ENCODE data around the gene TMEM62.
"Not testable (repeated sequence)": the region's sequence is repeated elsewhere in the genome, so short reads cannot be mapped to it uniquely, and the experiment has no call there.

The TMEM62 gene

DNA sequence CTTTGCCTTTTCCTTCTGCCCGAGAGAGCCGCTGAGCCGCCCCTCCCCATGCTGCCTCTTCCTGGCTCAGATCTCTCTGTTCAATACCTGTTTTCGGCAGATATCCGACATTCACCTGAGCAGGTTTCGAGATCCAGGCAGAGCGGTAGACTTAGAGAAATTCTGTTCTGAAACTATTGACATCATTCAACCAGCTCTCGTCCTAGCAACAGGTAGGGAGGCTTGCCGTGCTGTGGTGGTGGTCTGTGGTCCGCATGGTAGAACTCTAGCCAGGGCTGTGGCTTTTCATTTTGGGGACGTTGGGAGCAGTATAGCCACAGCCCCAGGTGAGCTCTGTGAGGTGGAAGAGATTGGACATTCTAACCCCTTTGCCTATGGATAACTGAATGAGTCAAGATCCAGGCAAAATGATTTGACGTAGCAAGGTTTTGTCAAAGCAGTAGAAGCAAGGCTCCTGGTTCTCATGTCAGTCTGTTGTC is 810 bp downstream of the TMEM62 start:
- no peak for TF ChIP-seq Cebpa-rat (IDR thresholded peaks at IDR 0.05)
- Histone ChIP-seq H3K4me2 (peak overlapping the region; percentile 97), H3K9me3 (peaks cover 9% of the 10 kb centered on the region), H3K27ac (peak overlapping the region; percentile 82), H3K4me1 (peaks cover 19% of the 10 kb centered on the region), H3K27me3 (no peaks in the 10 kb centered on the region), H3K9ac (peak overlapping the region; percentile 83), H4K20me1 (no peaks in the 10 kb centered on the region; the same call in 1 of the 2 replicates), H3K36me3 (peaks cover 29% of the 10 kb centered on the region), H3K4me3 (peak overlapping the region; percentile 82)

DNA sequence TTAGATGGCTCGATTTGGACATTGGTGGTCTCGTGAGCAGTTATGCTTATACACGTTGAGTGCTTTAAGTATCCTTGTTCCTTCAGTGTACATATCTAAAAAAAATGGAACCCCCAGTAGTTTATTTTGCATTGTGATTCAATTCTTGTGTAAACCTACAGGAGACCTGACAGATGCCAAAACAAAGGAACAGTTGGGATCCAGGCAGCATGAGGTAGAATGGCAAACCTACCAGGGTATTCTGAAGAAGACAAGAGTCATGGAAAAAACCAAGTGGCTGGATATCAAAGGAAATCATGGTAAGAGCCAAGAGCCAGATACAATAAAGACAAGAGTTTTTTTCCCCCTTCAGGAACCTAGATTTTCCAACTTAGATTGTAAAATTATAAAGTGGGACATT is 2.0 kb downstream of the TMEM62 start:
- Histone ChIP-seq H3K9me3 (peaks cover 8% of the 10 kb centered on the region), H4K20me1 (no peaks in the 10 kb centered on the region; the same call in 1 of the 2 replicates), H3K27me3 (no peaks in the 10 kb centered on the region), H3K36me3 (peaks cover 40% of the 10 kb centered on the region), H3K9ac (no peak overlapping the region), H3K4me3 (no peak overlapping the region), H3K4me1 (peaks cover 19% of the 10 kb centered on the region), H3K4me2 (no peak overlapping the region; the same call in 1 of the 2 replicates), H3K27ac (no peak overlapping the region)
- no peak for TF ChIP-seq Cebpa-rat (IDR thresholded peaks at IDR 0.05)

DNA sequence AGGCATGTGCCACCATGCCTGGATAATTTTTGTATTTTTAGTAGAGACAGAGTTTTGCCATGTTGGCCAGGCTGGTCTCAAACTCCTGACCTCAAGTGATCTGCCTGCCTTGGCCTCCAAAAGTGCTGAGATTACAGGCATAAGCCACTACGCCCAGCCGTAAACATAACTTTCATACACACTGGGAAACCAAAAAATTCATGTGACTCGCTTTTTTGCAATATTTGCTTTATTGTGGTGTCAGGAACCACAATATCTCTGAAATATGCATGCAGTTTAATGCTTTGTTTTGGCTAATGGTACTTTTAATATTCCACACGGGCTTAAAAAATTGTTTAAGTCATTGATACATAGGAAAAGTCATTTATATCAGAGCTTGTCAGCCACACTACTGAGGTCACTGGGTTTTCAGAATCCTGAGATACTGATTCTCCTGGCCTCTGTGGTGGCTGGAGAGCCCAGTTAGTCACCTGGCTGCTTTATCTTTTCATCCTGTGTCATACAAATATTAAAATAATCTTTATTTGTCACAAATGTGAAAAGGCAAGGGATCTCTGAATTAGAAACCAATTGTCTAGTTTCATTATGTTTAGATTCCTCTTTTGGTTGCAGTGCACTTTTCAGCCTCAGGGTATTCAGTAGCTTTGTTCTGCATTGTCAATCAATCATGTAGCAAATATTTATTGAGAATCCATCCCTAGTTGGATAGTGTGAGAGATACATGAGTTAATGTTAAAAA is 10.0 kb downstream of the TMEM62 start:
- Histone ChIP-seq H3K4me1 (peaks cover 7% of the 10 kb centered on the region), H3K27ac (no peak overlapping the region), H3K4me2 (no peak overlapping the region), H3K9ac (no peak overlapping the region), H3K4me3 (no peak overlapping the region), H3K27me3 (no peaks in the 10 kb centered on the region), H3K9me3 (peaks cover 23% of the 10 kb centered on the region), H4K20me1 (no peaks in the 10 kb centered on the region), H3K36me3 (peaks cover 54% of the 10 kb centered on the region)
- TF ChIP-seq Cebpa-rat (IDR thresholded peaks at IDR 0.05): no peak

DNA sequence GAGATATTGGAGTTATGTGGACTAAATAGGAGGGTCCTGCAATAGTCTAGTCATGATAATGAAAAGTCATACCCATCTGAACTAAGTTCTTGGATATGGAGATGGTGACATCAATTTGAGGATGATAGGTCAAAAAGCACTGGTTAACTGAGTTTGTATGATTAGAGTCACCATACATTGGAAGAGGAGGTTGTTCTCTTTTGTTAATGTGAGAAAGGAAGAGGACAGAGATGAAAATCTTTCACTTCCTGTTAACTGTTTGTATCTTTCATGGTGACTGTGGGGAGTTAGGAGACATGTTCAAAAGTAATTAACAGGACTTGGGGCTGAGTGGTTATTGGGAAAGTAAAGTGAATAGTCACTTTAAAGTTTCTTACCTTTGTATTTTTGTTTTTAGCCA is 11.1 kb downstream of the TMEM62 start:
- H3K27me3 ChIP-seq: no peaks in the 10 kb centered on the region
- no peak overlapping the region for H3K27ac ChIP-seq
- peaks cover 7% of the 10 kb centered on the region for H3K4me1 ChIP-seq
- H3K9ac ChIP-seq: no peak overlapping the region
- no peak overlapping the region for H3K4me3 ChIP-seq
- peaks cover 54% of the 10 kb centered on the region for H3K36me3 ChIP-seq
- no peaks in the 10 kb centered on the region for H4K20me1 ChIP-seq
- H3K9me3 ChIP-seq: peaks cover 23% of the 10 kb centered on the region
- no peak for TF ChIP-seq Cebpa-rat (IDR thresholded peaks at IDR 0.05)
- 0 out of 2 replicates have a peak overlapping the region, but pooled peaks have one; percentile 3 for H3K4me2 ChIP-seq

GRCh38 chr15:43146184-43146583 is 12.8 kb downstream of the TMEM62 start:
- peaks cover 7% of the 10 kb centered on the region for H3K9me3 ChIP-seq
- no peak overlapping the region for H3K4me2 ChIP-seq
- H3K36me3 ChIP-seq: peaks cover 51% of the 10 kb centered on the region
- H3K27me3 ChIP-seq: no peaks in the 10 kb centered on the region
- TF ChIP-seq Cebpa-rat (IDR thresholded peaks at IDR 0.05): no peak
- no peak overlapping the region for H3K9ac ChIP-seq
- no peaks in the 10 kb centered on the region for H4K20me1 ChIP-seq
- no peak overlapping the region for H3K27ac ChIP-seq
- H3K4me1 ChIP-seq: peaks cover 7% of the 10 kb centered on the region
- no peak overlapping the region for H3K4me3 ChIP-seq

DNA sequence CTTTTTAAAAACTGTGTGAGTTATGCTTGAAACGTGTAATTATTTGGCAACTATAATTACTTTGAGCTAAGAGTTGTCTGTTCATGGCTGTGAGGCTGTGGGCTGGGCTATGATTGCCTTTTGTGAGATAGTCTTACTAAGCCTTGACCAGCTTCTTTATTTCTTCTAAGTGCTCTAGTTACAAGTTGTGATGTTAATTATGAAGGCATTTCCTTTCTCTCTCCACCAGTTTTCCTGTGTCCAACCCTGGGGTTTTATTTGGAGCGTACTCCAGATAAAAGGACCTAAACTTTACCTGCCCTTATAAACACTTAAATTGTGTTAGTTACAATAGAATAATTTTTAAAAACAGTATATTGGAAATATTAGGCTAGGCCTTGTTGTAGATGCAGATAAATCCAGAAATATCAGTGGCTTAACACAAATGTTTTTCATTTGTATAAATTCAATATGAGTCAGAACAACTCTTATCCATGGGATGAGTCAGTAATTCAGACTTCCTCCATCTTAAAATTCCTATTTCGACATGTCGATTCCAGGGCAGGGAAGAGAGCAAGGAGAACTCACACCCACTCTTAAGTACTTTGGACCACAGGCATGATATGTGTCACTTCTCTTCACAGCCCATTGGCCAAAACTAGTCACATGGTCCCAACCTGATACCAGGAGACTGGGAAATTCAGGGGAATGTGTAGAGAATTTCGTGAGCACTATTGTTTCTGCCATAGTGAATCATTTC is 17.0 kb downstream of the TMEM62 start:
- TF ChIP-seq Cebpa-rat (IDR thresholded peaks at IDR 0.05): no peak
- Histone ChIP-seq H3K4me3 (no peak overlapping the region), H3K36me3 (peaks cover 69% of the 10 kb centered on the region), H3K4me1 (no peaks in the 10 kb centered on the region), H3K9me3 (no peaks in the 10 kb centered on the region), H3K9ac (no peak overlapping the region), H3K27me3 (no peaks in the 10 kb centered on the region), H4K20me1 (no peaks in the 10 kb centered on the region), H3K4me2 (no peak overlapping the region), H3K27ac (no peak overlapping the region)

GRCh38 chr15:43151688-43152087 is 18.3 kb downstream of the TMEM62 start:
- Histone ChIP-seq H3K9me3 (no peaks in the 10 kb centered on the region), H3K27ac (no peak overlapping the region), H3K4me2 (no peak overlapping the region), H3K4me1 (no peaks in the 10 kb centered on the region), H3K4me3 (no peak overlapping the region), H3K36me3 (peaks cover 63% of the 10 kb centered on the region), H3K9ac (no peak overlapping the region), H3K27me3 (no peaks in the 10 kb centered on the region), H4K20me1 (no peaks in the 10 kb centered on the region)
- no peak for TF ChIP-seq Cebpa-rat (IDR thresholded peaks at IDR 0.05)

DNA sequence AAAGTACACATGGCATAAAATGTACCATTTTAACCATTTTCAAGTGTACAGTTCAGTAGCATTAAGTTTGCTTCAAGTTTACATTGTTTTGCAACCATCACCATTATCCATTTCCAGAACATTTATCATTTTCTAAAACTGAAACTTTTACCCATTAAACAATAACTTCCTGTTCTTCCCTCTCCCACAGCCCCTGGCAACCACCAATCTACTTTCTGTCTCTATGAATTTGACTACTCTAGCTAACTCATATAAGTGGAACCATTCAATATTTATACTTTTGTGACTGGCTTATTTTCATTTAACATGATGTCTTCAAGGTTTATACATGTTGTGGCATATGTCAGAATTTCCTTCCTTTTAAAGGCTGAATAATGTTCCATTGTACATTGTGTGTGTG is 19.9 kb downstream of the TMEM62 start:
- Histone ChIP-seq H3K36me3 (peaks cover 61% of the 10 kb centered on the region), H3K27me3 (no peaks in the 10 kb centered on the region), H3K4me1 (no peaks in the 10 kb centered on the region), H3K9me3 (no peaks in the 10 kb centered on the region), H3K4me3 (no peak overlapping the region), H3K9ac (no peak overlapping the region), H3K4me2 (no peak overlapping the region), H4K20me1 (no peaks in the 10 kb centered on the region), H3K27ac (no peak overlapping the region)
- TF ChIP-seq Cebpa-rat (IDR thresholded peaks at IDR 0.05): no peak

DNA sequence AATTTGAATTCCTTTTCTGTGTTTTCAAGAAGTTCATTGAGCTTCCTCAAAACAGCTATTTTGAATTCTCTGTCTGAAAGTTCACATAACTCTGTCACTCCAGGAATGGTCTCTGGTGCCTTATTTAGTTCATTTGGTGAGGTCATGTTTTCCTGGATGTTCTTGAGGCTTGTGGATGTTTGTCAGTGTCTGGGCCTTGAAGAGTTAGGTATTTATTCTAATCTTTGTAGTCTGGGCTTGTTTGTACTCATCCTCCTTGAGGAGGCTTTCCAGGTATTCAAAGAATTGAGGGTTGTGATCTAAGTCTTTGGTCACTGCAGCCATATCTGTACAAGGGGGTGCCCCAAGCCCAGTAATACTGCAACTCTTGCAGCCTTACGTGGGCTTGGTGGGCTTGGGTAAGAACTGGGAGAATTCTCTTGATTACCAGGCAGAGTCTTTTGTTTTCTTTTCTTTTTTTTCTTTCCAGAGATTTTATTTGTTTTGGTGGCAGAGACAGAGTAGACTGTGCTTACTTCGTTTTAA is 32.5 kb downstream of the TMEM62 start:
- H3K36me3 ChIP-seq: peaks cover 65% of the 10 kb centered on the region

DNA sequence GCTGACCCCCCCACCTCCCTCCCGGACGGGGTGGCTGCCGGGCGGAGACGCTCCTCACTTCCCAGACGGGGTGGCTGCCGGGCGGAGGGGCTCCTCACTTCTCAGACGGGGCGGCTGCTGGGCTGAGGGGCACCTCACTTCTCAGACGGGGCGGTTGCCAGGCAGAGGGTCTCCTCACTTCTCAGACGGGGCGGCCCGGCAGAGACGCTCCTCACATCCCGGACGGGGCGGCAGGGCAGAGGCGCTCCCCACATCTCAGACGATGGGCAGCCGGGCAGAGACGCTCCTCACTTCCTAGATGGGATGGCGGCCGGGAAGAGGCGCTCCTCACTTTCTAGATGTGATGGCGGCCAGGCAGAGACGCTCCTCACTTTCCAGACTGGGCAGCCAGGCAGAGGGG is 33.9 kb downstream of the TMEM62 start:
- H3K9me3 ChIP-seq: peaks cover 16% of the 10 kb centered on the region
- H3K4me2 ChIP-seq, H3K4me3 ChIP-seq, H3K27ac ChIP-seq, H3K9ac ChIP-seq, H4K20me1 ChIP-seq, H3K27me3 ChIP-seq, H3K4me1 ChIP-seq: not testable (repeated sequence)
- H3K36me3 ChIP-seq: peaks cover 67% of the 10 kb centered on the region

More for the DNA sequence above, 32.5 kb downstream of the TMEM62 start:
- Histone ChIP-seq H3K4me1 (no peaks in the 10 kb centered on the region), H3K27me3 (no peaks in the 10 kb centered on the region), H4K20me1 (no peaks in the 10 kb centered on the region), H3K9ac (no peak overlapping the region), H3K4me2 (no peak overlapping the region), H3K4me3 (no peak overlapping the region), H3K27ac (no peak overlapping the region), H3K9me3 (peaks cover 6% of the 10 kb centered on the region)
- TF ChIP-seq Cebpa-rat (IDR thresholded peaks at IDR 0.05): no peak

All from BLaER1 (cell line).